HG03442 (cell line): Measurements from ENCODE around the gene PTX4.

ENCODE experiments used
- ATAC-seq: cut with Tn5 transposase; IDR thresholded peaks from one replicate; pipeline ENCODE4 v1.9.1; 2021; ENCODE audit warnings: mild to moderate bottlenecking, moderate library complexity; ENCODE audit not compliant: unreplicated experiment

The PTX4 gene

GRCh38 chr16:1465567-1465915 lies 23.2 kb downstream of the PTX4 start:
- no peak for ATAC-seq

- ATAC-seq: no peak
Measured at GRCh38 chr16:1464894-1465566, 23.7 kb downstream of the PTX4 start.

DNA sequence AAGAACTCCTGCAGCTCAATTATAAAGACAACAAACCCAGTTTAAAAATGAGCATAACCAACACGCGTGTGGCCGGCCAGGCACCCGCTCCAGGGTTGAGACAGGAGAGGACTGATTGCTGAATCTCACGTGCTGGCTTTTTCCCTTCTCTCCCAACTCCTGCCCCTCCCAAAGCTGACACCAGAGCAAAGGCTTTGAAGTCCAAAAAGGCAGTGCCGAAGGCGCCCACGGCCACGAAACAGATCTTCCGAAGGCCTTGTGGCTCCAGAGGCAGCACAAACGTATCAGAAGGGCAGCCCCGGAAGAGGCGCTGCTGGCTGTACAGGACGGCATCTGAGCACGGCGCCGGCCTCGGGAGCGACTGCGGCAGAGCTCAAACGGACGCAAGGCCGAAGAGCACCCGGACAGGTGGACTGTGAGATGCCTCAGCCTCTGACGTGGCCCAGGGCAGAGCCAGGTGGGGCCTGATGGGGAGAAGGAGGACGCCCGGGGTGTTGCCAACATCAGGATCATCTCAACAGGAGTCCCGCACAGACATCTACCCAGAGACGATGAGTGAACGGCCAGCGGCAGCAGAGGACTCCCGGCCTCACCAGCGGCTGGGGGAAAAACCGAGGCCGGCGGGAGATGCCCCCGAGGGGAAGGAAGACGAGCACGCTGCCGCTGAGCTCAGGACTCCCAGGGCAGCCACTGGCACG lies 24.4 kb downstream of the PTX4 start:
- ATAC-seq: no peak

DNA sequence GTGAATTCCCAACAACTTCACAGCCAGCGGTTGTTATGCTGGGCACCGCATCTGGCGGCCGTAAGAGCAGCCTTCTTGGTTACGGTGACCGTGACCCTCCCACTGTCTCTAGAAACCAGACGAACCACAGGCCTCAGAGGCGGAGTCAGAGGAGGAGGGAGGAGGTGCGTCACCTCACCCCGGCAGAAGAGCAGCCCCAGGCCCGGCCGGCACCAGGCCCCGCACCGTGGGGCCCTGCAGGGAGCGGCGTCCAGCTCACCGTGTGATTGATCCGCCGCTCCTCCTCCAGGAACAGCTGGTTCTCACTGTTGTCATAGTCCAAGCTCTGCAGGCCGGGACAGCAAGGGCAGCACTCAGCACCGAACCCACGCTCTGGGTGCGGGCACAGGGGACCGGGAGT lies 27.6 kb downstream of the PTX4 start:
- ATAC-seq: no peak

DNA sequence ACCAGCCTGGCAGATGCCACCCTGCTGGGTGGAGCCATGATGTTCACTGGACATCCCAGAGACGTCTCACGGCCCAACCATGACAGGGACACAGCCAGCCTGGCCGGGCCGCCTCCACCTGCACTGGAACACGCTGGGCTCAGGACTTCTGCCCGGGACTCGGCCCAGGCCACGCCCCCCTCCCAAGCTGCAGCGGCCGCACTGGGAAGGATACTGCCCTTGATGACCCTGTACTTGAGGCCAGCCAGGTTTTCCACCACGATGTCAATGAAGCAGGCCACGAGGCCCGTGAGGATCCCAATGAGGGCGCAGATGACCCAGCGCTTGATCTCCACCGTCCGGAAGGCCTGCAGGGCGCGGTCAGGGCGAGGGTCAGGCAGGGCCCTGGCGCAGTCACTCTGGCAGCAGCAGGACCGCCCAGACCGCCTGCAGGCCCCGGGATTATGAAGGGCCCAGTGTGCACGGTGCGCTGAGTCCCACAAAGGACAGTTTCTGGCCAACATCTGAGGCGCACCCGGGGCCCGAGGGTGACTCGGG lies 28.1 kb downstream of the PTX4 start:
- no peak for ATAC-seq

DNA sequence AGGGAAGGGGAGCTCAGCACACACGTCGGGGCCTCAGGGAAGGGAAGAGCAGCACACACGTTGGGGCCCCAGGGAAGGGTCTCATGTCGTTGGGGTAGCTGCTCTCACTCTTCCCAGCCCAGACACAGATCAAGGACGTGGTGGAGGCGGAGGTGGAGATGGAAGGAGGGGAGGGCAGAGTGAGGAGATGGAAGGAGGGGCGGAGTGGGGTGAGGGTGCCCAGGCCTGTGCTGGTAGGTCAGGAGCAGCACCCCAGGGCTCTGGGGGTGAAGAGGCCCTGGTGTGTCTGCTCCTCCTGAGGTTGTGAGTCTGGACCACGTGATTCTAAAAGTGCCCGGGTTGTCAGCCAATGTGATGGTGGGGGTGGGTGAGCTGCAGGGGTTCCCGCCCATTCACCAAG lies 28.8 kb downstream of the PTX4 start:
- no peak for ATAC-seq

GRCh38 chr16:1458977-1459341 lies 29.8 kb downstream of the PTX4 start:
- no peak for ATAC-seq

DNA sequence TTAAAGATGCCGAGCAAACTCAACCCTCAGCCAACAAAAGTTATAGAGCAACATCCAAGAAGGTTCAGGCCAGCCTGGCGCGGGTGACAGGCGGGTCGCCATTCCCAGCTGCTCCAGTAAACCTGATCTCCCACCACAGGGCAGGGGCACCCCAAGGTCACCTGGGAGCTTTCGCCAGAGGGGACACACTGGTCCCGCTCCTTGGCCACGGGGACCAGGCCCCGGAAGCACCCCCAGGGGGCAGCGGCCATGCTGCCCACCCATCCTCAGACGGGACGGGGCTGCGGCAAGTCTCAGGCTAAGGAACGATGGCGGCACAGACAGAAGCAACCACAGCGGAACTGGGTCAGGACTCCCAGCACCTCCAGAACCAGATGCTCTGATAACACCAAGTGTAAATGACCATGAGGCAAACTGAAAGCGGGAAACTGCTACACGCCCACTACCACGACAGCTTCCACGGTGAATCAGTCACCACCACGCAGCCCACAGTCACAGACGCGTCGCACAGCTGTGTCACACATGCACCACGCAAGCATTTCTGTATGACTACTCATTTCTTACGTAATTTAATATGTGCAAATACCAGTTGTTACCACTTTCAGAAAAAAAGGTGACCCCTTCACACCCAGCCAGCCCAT lies 30.3 kb downstream of the PTX4 start:
- no peak for ATAC-seq

DNA sequence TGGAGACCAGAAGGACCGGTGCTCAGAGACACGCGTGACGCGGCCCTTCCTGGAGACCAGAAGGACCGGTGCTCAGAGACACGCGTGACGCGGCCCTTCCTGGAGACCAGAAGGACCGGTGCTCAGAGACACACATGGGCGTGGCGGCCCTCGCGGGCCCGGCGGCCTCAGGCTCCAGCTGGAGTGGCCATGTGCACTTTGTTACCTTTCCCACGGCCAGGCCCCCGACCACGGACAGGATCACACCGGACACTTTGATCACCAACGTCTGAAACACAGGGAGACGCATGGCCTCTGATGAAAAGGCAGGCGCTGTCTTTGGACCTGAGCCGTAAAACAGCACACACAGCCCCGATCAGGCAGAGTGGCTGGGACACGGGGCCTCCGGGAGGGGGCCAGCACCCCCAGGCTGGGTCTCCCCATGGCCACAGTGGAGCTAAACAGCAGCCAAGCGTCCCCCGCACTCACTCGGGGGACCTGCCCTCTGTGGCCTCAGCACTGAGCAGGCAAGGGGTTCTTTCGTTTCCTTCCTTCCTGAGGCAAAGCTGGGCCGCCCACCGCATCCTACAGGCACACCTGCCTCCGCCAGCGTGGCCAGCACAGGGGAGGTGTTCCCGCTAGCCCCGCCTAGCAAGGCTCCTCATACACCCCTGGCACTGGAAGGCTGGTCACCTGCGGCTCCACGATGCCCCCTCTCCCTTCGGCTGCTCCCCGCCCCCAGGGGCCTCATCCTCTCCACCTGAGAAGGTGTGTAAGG lies 31.1 kb downstream of the PTX4 start:
- ATAC-seq: no peak

- no peak for ATAC-seq
Measured at GRCh38 chr16:1456951-1457350, 31.8 kb downstream of the PTX4 start.

DNA sequence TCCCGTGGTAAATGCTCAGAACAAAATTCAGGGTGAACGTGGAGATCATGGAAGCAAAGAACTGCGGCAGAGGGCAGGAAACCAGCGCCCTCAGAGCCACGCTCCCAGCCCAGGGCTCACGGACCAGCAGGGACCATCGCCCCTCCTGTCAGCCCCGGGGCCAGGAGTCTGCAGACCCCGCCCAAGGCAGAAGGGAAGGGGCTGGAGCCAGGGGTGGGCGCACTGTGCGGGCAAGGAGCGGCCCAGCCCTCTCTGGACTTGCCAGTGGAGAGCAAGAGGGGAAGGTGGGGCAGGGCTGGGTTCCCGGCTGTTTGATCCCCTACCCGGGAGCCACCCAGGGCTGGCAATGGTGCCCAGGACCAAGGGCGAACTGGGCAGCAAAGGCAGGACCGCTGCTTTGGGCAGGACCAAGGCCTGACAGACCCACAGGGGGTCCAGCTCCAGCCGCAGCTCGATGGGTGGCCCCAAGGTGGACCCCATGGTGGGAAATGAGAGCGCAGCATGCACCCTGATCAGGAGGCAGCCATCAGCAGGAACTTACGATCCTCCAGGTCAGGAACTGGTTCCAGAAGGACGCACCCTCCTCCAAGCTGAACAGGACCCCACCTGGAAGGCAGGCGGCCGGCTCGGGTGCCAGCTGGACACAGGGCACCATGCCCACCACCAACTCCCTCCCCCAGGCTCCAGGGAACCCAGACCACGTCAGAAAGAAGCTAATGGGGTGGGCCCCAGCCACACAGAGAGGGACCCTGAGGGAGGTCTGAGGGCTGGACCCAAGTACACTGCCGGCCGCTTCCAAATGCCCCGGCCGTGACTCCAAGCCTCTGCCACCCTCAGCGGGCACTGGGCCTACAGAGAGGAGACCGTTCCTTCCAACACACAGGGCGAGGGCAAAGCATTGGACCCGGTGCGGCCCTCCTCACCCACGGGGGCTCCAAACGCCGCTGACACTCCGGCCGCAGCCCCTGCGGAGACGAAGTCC lies 33.3 kb downstream of the PTX4 start:
- ATAC-seq: no peak

- ATAC-seq: no peak
Measured at GRCh38 chr16:1454561-1454960, 34.2 kb downstream of the PTX4 start.

DNA sequence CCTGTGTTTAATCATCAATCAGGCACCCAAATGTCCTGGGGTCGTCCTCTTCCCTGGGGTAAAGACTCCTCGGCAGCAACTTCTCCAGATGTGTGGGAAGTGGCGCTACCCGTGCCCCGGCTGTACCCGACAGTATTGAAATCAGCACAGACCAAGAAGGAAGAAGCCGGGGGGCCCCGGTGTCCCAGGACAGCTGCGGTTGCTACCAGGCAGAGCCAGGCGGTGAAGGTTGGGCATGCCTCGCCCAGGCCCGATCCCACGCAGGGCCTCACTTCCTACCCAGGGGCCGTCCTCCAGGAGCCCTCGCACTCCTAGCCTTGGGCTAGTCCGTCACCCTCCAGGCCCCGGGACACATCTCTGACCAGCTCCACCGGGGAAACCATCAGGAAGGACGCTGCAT lies 35.4 kb downstream of the PTX4 start:
- no peak for ATAC-seq

GRCh38 chr16:1452530-1452929 lies 36.2 kb downstream of the PTX4 start:
- ATAC-seq: no peak

DNA sequence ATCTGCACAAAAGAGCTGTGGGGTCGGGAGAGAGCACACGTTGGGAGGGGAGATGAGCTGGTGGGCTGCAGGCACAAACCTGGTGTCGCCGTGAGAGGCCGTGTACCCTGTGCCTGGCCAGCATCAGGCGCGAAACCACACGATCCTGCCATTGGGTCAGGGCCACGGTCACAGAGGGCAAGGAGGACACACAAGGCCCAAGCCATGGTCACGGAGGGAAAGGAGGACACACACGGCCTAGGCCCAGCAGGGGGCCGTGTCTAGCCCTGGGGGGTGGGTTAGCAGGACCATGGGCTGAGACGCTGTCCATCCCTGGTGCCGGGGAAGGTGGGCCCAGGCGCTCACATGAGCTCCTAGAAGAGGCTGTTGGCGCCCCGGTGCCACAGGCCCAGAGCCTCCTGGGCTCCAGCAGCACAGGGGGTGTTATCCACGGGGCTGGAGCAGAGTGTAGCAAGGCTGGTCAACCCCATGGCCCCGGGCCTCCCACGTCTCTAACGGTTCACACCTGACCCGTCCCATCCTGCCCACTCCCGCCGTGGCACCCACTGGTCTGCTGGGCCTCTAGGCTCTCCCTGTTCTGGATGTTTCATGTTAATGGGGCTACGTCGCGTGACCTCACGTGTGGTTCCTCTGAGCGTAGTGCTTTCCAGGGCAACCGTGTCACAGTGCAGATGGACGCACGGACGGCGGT lies 36.9 kb downstream of the PTX4 start:
- no peak for ATAC-seq

DNA sequence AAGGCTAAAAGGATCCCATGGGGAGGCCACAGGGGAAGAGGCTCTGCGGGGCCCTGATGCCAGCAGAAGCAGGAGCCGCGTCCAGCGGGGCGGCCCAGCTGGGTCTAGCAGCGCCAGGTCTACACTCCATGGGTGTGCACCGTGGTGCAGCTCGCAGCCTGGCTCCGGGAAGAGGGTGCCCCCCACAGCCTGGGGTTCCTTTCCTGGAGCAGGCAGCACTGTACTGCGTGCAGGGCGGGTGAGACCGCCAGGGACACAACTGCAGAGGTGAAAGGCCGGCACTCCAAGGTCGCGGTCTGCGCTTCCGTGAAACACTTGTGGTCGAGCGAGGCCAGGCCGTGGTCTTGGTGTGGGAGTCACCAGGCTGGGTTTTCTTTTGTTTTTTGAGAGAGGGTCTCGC lies 37.9 kb downstream of the PTX4 start:
- ATAC-seq: no peak

- no peak for ATAC-seq
Measured at GRCh38 chr16:1450218-1450617, 38.5 kb downstream of the PTX4 start.

DNA sequence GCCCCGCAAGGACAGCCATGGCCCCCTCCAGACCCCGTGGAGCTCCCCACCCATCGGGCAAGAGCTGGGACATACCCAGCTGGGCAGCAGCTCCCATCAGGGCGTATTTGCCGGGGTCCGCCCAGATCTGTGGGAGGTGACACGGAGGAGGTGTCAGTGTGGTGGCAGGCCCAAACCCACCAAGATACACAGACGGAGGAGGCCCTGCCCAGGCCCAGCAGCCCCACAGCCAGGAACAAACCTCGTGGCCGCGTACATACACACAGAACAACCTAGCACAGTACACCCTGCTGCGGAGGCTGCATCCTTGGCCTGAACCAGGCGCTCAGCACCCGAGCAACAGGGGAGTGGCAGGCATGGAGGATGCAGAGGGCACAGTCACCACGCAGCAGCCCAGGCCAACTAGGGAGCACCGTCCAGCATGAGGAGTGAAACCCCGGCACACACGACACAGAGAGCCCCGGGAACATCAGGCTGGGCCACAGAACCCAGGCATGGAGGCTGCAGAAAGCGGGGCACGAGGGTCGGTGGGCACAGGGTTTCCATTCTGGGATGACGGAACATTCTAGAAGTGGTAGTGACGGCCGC lies 39.4 kb downstream of the PTX4 start:
- ATAC-seq: no peak

DNA sequence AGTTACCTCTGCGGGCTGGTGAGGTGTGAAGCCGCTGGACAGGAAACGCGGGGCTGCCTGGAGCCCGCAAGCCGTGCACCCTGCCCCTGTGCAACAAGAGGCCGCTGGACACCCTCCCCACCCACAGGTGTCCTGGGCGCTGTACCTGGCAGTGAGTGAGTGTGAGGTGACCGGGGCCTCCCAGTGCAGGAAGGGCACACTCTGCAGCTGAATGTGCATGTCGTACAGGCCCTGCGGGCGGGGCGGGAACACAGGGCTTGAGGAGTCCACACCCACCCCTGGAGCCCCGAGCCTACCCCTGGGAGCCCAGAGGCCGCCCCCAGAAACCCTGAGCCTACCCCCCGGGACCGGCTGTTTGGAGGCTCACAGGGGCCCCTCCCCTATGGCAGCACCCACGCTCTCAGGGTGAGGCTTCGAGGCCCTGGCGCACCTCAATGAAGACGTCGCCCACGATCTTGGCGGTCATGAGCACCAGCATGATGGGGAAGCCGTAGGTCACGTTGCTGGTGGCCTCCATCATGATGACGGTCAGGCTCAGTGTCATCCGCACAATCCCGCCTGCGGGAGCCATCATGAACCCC lies 40.1 kb downstream of the PTX4 start:
- ATAC-seq: no peak
